Measurements from ENCODE around the gene SPATC1L.

Gene SPATC1L

DNA sequence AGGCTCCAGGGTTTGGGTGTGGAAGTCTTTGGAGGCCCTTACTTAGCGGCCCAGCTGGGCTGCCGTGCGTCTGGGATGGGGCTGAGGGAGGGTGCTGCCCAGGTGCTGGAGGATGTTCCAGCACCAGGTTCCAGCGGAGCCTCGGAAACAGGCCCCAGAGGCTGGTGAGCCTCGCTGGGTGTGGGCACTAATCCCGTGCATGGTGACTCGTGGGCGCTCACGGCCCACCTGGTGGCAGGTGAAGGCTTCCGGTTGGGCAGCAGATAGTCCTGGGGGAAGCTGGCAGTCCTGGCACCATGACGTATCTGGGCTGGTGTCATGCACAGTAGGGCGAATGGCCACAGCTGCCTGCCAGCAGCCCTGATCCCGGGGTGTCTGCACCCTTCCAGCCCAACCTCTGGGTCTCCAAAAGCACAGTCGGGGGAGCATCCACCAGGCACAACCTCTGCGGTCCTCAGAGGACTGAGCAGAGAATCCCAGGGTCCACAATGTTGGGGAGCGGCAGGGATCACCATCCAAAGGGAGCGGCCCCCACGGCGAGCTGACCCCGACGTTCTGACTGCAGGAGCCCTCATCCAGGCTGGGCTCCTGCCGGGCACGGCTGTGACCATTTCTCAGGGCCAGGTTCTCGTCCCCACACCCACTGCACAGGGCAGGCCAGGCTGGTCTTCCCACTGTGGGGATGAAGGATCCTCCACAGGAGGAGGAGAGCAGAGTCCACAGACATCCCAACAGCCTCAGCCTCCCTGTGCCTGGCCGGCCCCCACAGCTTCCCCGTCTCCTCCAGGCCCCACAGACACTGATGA is 54.2 kb downstream of the SPATC1L start:
- DNase-seq, result no peak

- no peak for DNase-seq
These were observed 55.2 kb downstream of the SPATC1L start for GRCh38 chr21:46128933-46129571.

DNA sequence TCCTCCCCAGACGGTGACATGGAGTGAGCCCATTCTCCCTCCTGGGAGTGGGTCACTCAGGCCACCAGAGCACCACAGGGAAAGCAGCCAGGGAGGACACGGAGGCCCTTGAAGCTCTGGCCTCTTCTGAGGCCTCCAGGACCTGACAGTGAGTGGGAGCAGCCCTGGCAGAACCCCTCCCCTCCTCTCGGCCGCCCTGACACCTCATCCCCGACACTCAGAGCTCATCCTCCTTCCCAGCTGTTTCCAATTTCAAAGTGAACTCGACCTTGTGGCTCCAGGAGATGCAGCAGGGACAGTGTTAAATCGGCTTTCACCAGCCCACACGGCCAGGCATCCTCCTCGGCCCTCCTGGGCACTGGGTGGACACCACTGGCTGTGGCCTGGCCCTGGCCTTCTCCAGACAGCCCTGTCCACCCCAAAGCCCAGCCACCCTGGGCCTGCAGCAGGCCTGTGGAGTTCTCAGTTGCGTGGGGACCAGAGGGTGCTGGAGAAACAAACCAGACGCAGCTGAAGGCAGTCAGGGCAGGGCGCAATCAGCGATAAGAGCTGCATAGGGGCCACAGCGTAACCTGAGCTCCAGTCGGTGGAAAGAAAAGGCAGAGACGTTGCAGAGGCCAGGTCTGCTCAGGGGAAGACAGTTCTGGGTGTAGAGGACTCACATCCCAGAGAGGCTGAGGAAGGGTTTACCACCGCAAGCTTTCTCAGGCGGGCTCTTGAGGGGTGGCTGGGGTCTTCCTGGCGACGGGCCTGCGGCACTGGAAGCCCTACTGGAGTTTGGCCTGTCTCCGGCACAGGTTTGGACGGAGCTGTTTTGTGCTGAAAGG is 55.9 kb downstream of the SPATC1L start:
- DNase-seq, result no peak

GRCh38 chr21:46127239-46128105 is 56.8 kb downstream of the SPATC1L start:
- DNase-seq, result no peak

GRCh38 chr21:46126309-46127238 is 57.7 kb downstream of the SPATC1L start:
- DNase-seq, result no peak

GRCh38 chr21:46125846-46126301 is 58.4 kb downstream of the SPATC1L start:
- no peak for DNase-seq

DNA sequence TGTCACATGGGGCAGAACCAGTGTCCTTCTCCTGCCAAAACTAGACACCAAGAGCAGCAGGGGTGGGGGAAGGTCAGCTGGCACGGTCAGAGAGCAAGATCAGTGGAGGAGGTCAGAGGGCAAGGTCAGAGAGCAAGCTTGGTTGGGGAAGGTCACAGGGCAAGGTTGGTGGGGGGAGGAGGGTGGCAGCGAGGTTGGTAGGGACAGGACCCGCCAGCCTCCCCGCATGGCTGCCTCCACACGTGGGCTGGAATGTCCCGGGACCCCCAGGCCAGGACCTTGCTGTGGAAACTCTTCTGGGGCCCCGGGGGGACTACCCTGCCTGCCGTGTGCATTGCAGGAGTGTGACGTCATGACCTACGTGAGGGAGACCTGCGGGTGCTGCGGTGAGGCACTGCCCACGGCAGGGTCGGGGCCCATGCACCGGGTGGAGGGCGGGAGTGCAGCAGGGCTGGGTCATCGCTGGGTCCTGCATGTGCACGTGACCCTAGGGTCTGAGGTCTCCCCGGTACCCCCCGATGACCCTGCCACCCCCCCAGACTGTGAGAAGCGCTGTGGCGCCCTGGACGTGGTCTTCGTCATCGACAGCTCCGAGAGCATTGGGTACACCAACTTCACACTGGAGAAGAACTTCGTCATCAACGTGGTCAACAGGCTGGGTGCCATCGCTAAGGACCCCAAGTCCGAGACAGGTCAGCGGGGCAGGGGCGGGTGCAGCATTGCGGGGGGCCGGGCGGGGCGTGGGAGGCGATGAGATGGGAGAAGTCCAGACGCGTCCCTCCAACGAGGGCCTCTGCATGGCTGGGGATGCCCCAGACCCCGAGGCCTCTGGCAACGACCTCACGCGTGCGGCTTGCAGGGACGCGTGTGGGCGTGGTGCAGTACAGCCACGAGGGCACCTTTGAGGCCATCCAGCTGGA is 59.1 kb downstream of the SPATC1L start:
- no peak for DNase-seq

GRCh38 chr21:46124083-46124925 is 60.0 kb downstream of the SPATC1L start:
- no peak for DNase-seq

DNA sequence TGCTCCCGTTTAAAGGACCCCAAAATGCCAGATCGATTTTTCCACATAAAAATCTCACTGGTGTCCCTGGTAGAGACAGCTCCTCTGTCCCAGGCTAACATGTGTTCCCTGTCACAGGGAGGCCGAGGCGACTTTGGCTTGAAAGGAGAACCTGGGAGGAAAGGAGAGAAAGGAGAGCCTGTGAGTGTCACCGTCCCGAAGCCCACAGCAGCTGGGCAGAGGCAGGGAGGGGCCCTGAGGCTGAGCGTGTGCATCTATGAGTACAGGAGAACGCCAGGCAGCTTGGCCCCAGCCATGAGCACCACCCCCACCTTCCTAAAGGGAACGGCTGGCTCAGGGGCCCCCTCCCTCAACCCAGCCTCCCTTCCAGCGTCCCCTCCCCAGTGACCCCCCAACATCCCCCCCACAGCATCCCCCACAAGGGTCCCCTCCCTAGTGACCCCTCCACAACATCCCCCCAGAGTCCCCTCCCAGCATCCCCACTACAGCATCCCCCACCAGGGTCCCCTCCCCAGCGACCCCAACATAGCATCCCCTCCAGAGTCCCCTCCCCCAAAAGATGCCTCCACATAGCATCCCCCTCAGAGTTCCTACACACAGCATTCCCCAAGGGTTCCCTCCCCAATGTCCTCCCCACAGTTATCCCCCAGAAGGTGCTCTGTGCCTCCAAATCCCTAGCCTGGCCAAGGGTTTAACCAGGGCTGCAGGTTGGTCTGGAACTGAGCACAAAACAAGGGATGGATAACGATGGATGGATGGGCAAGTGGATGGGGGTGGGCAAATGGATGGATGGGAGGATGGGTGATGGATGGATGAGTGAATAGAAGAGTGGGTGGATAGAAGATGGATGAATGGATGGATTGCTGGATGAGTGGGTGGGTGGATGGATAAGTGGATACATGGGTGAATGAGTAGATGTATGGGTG is 61.2 kb downstream of the SPATC1L start:
- DNase-seq, result no peak

GRCh38 chr21:46122237-46122671 is 62.0 kb downstream of the SPATC1L start:
- DNase-seq, result no peak

DNA sequence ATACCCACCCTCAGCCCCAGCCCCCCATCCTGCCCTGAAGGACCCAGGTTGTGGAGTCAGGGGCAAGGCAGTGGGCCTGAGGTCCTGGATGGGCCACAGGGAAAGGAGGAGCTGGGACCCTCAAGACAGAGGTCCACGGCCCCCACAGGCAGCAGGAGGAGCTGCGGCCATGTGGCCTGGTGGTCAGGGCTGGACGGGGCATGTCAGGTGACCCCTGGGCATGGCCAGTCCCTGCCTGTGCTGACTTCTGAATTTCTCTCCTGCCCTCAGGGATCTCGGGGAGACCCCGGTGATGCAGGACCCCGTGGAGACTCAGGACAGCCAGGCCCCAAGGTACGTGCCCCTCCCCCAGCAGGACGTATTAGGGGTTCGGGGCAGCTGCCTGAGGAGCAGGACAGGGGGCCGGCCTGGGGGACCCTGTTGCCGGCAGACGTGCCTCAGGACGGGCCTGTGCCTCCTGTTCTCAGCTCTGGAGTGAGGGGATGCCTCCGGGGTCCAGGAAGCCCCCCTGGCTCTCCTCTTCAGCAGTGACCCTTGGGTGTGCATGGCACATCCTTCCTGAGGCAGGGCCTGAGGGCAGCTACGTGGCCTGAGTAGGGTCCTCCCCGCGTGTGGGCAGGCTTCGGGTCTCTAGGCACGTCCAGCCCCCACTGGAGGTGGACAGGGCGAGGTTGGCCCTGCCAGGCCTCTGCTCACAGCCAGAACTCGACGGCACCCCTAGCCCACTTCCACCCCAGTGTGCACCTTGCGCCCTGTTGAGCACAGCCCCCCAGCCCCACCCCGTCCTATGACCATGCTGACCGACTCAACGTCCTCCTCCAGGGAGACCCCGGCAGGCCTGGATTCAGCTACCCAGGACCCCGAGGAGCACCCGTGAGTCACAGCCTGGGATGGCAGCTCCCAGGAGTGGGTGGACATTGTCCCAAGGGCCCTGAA is 62.7 kb downstream of the SPATC1L start:
- DNase-seq, result no peak

- no peak for DNase-seq
These were observed 63.7 kb downstream of the SPATC1L start for GRCh38 chr21:46120301-46121285.

DNA sequence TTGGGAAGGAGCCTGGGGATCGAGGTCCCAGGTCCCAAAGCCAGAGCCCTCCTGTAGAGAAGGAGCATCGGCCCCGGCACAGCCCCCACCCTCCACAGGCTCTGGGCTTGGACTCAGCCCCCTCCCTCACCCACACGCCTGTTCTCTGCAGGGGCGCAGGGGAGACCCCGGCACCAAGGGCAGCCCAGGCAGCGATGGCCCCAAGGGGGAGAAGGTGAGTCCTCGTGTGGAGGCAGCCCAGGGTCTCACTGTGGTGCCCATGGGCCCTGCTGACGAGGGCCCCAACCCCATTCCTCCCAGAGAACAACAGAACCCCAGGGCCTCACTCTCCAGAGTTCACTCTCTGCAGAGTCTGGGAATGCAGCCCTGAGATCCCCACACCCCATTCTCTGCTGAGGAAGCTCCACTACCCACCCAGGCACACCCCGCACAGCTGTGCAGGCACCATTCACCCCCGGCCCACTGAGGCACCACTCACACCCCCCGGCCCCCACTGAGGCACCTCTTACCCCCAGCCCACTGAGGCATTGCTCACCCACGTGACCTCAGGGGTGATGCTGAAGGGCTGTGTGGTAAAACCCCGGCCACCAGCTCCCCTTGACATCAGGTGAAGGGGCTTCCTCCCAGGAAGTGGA is 64.5 kb downstream of the SPATC1L start:
- DNase-seq, result no peak

- DNase-seq, result no peak
These were observed 65.1 kb downstream of the SPATC1L start for GRCh38 chr21:46119144-46119636.
